SK-N-SH (cell line): ENCODE results near the gene TBC1D16. TPM values are rescaled to one million over a fixed set of nuclear protein-coding genes. Genes with fewer than 3 reads are reported as not detected.

ENCODE experiments used
- CTCF ChIA-PET: fragments of 300-600, 350-600 bp; formaldehyde crosslinking; extraction: SDS; loops from one replicate; lab custom pipeline; 2021; lab: Yijun Ruan, JAX
- POLR2A ChIA-PET: fragments of 350-600 bp; sonication (Branson Sonifier 250); formaldehyde crosslinking; extraction: SDS; loops from one replicate; lab custom pipeline; 2020; ENCODE audit warnings: antibody characterized with exemption, inconsistent platforms; lab: Yijun Ruan, JAX
- DNase-seq: peaks from one replicate; pipeline ENCODE4 v3.0.0; 2012
- H2AFZ ChIP-seq: fragments of 200-600 bp; sonication (generic); 2 replicates; pipeline ENCODE4 v1.8.1; 2016; ENCODE audit warnings: antibody characterized with exemption, mild to moderate bottlenecking, low read depth
- H3F3A ChIP-seq: fragments of 200-600 bp; sonication (generic); replicated peaks from 2 replicates; pipeline ENCODE3; 2016; ENCODE audit warnings: antibody characterized with exemption, mild to moderate bottlenecking; ENCODE audit not compliant: insufficient read depth
- H3K27ac ChIP-seq, 2 experiments: fragments of 200-500 bp in 1 of 2; fragments of 200-600 bp in 1 of 2; sonication (Bioruptor generic) in 1 of 2; sonication (generic), shearing (Covaris generic) in 1 of 2; 2 replicates each; pipeline versions ENCODE4 v1.5.1 to v1.6.1; 2014 to 2016; ENCODE audit warnings: low read depth in 2 of 2, inconsistent platforms in 1 of 2, low read length in 1 of 2, mild to moderate bottlenecking in 1 of 2, mixed read lengths in 1 of 2
- H3K27me3 ChIP-seq: fragments of 200-600 bp; sonication (generic), shearing (Covaris generic); 2 replicates; pipeline ENCODE4 v1.6.1; 2016; ENCODE audit warnings: mixed run types; ENCODE audit not compliant: insufficient read depth
- H3K36me3 ChIP-seq, 2 experiments: fragments of 200-500 bp in 1 of 2; fragments of 200-600 bp in 1 of 2; sonication (Bioruptor generic) in 1 of 2; sonication (generic) in 1 of 2; replicated peaks in 1 of 2; 2 replicates each; pipeline versions ENCODE3 to v1.5.1; 2014 to 2016; ENCODE audit warnings: low read length in 1 of 2, mild to moderate bottlenecking in 1 of 2; ENCODE audit not compliant: insufficient read depth in 2 of 2, control insufficient read depth in 1 of 2
- H3K4me1 ChIP-seq, 2 experiments: fragments of 200-500 bp in 1 of 2; fragments of 200-600 bp in 1 of 2; sonication (Bioruptor generic) in 1 of 2; sonication (generic), shearing (Covaris generic) in 1 of 2; 2 replicates each; pipeline versions ENCODE4 v1.5.1 to v1.6.1; 2014 to 2016; ENCODE audit warnings: low read depth in 1 of 2, low read length in 1 of 2, mixed run types in 1 of 2; ENCODE audit not compliant: insufficient read depth in 2 of 2, control insufficient read depth in 1 of 2
- H3K4me2 ChIP-seq: fragments of 200-600 bp; sonication (generic), shearing (Covaris generic); 2 replicates; pipeline ENCODE4 v1.6.1; 2017; ENCODE audit warnings: mixed run types
- H3K4me3 ChIP-seq, 2 experiments: fragments of 200-500 bp in 1 of 2; fragments of 200-600 bp in 1 of 2; sonication (Bioruptor generic) in 1 of 2; sonication (generic), shearing (Covaris generic) in 1 of 2; 2 replicates each; pipeline versions ENCODE4 v1.5.1 to v1.8.1; 2014 to 2016; ENCODE audit warnings: low read depth in 2 of 2, inconsistent platforms in 1 of 2, low read length in 1 of 2, mild to moderate bottlenecking in 1 of 2, mixed read lengths in 1 of 2, moderate library complexity in 1 of 2
- H3K79me2 ChIP-seq: fragments of 200-600 bp; sonication (generic); 2 replicates; pipeline ENCODE4 v1.8.1; 2017; ENCODE audit warnings: mild to moderate bottlenecking; ENCODE audit not compliant: insufficient read depth
- H3K9ac ChIP-seq: fragments of 200-600 bp; sonication (generic); 2 replicates; pipeline ENCODE4 v1.6.1; 2017; ENCODE audit warnings: mixed run types
- H3K9me2 ChIP-seq: fragments of 200-600 bp; sonication (generic); 2 replicates; pipeline ENCODE4 v1.6.1; 2017; ENCODE audit warnings: mixed run types
- H3K9me3 ChIP-seq: fragments of 200-600 bp; sonication (generic); 2 replicates; pipeline ENCODE4 v1.6.1; 2017; ENCODE audit warnings: mixed run types, mild to moderate bottlenecking, moderate library complexity
- H4K20me1 ChIP-seq: fragments of 200-600 bp; sonication (generic); 2 replicates; pipeline ENCODE4 v1.6.1; 2017; ENCODE audit warnings: mild to moderate bottlenecking, mixed run types; ENCODE audit not compliant: insufficient read depth
- CHD2 ChIP-seq: fragments of 150-350 bp; IDR thresholded peaks from 2 replicates; pipeline ENCODE4 v1.6.1; 2018; ENCODE audit warnings: low read length; ENCODE audit not compliant: partially characterized antibody
- EP300 ChIP-seq, 2 experiments: IDR thresholded peaks; 2 replicates each; pipeline versions ENCODE4 v1.4.0 to v1.6.1; 2012; ENCODE audit warnings: borderline replicate concordance in 1 of 2, low read depth in 1 of 2, low read length in 1 of 2
- FOSL2 ChIP-seq: IDR thresholded peaks from 2 replicates; pipeline ENCODE4 v1.4.0; 2012; ENCODE audit warnings: low read depth, mild to moderate bottlenecking, moderate library complexity, borderline replicate concordance
- FOXJ3 ChIP-seq: sonication (generic); formaldehyde crosslinking; IDR thresholded peaks from 2 replicates; pipeline ENCODE4 v1.5.1; 2020; ENCODE audit warnings: mild to moderate bottlenecking, missing genetic modification reagents
- GABPA ChIP-seq: IDR thresholded peaks from 2 replicates; pipeline ENCODE4 v1.4.0; 2012; ENCODE audit warnings: low read depth, mild to moderate bottlenecking
- GATA2 ChIP-seq: sonication (generic); formaldehyde crosslinking; IDR thresholded peaks from 2 replicates; pipeline ENCODE4 v1.5.0; 2020; ENCODE audit warnings: mild to moderate bottlenecking, missing genetic modification reagents
- JUND ChIP-seq: IDR thresholded peaks from 2 replicates; pipeline ENCODE4 v1.4.0; 2012
- MEF2A ChIP-seq: IDR thresholded peaks from 2 replicates; pipeline ENCODE4 v1.4.0; 2012; ENCODE audit warnings: low read depth, borderline replicate concordance
- NFIC ChIP-seq: IDR thresholded peaks from 2 replicates; pipeline ENCODE4 v1.4.0; 2012; ENCODE audit warnings: borderline replicate concordance
- NRF1 ChIP-seq: IDR thresholded peaks from 2 replicates; pipeline ENCODE4 v1.6.1; 2012; ENCODE audit warnings: low read depth, mild to moderate bottlenecking, low read length
- PBX3 ChIP-seq: IDR thresholded peaks from 2 replicates; pipeline ENCODE4; 2012
- POLR2AphosphoS5 ChIP-seq: IDR thresholded peaks from 2 replicates; pipeline ENCODE4 v1.6.1; 2012; ENCODE audit warnings: low read depth, low read length
- RAD21 ChIP-seq: IDR thresholded peaks from 2 replicates; pipeline ENCODE4 v1.6.1; 2012; ENCODE audit warnings: mild to moderate bottlenecking, low read length
- RCOR1 ChIP-seq: fragments of 150-350 bp; IDR thresholded peaks from 2 replicates; pipeline ENCODE4 v1.6.1; 2017; ENCODE audit warnings: antibody characterized with exemption, low read length
- REST ChIP-seq: IDR thresholded peaks from 2 replicates; pipeline ENCODE4 v1.6.1; 2012; ENCODE audit warnings: mild to moderate bottlenecking, low read depth, low read length, moderate library complexity
- TAF1 ChIP-seq: IDR thresholded peaks from 2 replicates; pipeline ENCODE4 v1.6.1; 2012; ENCODE audit warnings: low read depth, mild to moderate bottlenecking, low read length, moderate library complexity, borderline replicate concordance
- TEAD4 ChIP-seq: IDR thresholded peaks from 2 replicates; pipeline ENCODE4 v1.4.0; 2012; ENCODE audit warnings: mild to moderate bottlenecking, borderline replicate concordance; ENCODE audit not compliant: insufficient read depth
- YY1 ChIP-seq: IDR thresholded peaks from 2 replicates; pipeline ENCODE4 v1.4.0; 2012; ENCODE audit warnings: low read depth, mild to moderate bottlenecking
- ZBTB33 ChIP-seq: IDR thresholded peaks from 2 replicates; pipeline ENCODE4 v1.4.0; 2012; ENCODE audit warnings: low read depth, borderline replicate concordance
- WGBS: methylation state at CpG from one replicate; pipeline ENCODE4 v1.1.6; 2017; ENCODE audit warnings: low lambda C conversion rate; 5-methylcytosine and 5-hydroxymethylcytosine counted together
- polyA plus RNA-seq, 3 experiments: library from polyadenylated mRNA; depleted of rRNA; stranded (reverse); fragments of >200 nt; gene quantifications; 2 replicates each; pipeline ENCODE4 v1.2.3, GENCODE V29; 2012

Gene TBC1D16
- polyA plus RNA-seq, 1 of the 3 experiments (the other 2 are of a cell fraction) = 14.5 TPM

GRCh38 chr17:79922798-79923197 lies 112.9 kb downstream of the TBC1D16 start (continued):
- TF ChIP-seq RCOR1 = no peak
- no peak for TF ChIP-seq FOXJ3 (CRISPR knock-in tag)
- no peak for TF ChIP-seq CHD2

- TF ChIP-seq TAF1 (no peak), REST (no peak), FOSL2 (no peak)
- Histone ChIP-seq H3K9me3 (no peaks in the 10 kb centered on the region), H2AFZ (no peak overlapping the region), H3K36me3 (no peaks in the 10 kb centered on the region), H3K9ac (no peak overlapping the region), H3K9me2 (no peaks in the 10 kb centered on the region), H3K27ac (no peak overlapping the region), H3K4me3 (no peak overlapping the region), H3K27me3 (no peaks in the 10 kb centered on the region), H3K79me2 (no peaks in the 10 kb centered on the region), H3K4me1 (peaks cover 9 to 27% of the 10 kb centered on the region in 2 experiments; a peak in 2 of 4 replicates), H3F3A (no peaks in the 10 kb centered on the region), H4K20me1 (no peaks in the 10 kb centered on the region), H3K4me2 (no peak overlapping the region)
- DNase-seq = no peak
- POLR2A ChIA-PET = no interaction called here
- WGBS = 80% methylated on average over 18 of the region's 18 CpGs
- CTCF ChIA-PET = interaction anchor here (0.6 to 14.1 kb wide), 4 partner anchors 25 to 846 kb away, joined by 3 to 182 read pairs (median 4); partner anchors contain the start of gene CBX4
Measured at GRCh38 chr17:79922116-79922601, 113.5 kb downstream of the TBC1D16 start.

GRCh38 chr17:79921411-79922115 lies 114.1 kb downstream of the TBC1D16 start:
- no peaks in the 10 kb centered on the region for H3K27me3 ChIP-seq
- H3K4me1 ChIP-seq = peaks cover 9 to 27% of the 10 kb centered on the region in 2 experiments; a peak in 2 of 4 replicates
- 82% methylated on average over 24 of the region's 28 CpGs for WGBS
- no peaks in the 10 kb centered on the region for H3F3A ChIP-seq
- ChIA-PET CTCF (interaction anchor here (0.6 to 14.1 kb wide), 6 partner anchors 9 to 847 kb away, joined by 3 to 182 read pairs (median 4); partner anchors contain the start of gene CBX4), POLR2A (no interaction called here)
- H3K79me2 ChIP-seq = no peaks in the 10 kb centered on the region
- H3K9me3 ChIP-seq = no peaks in the 10 kb centered on the region
- H3K4me2 ChIP-seq = no peak overlapping the region
- H3K9me2 ChIP-seq = no peaks in the 10 kb centered on the region
- H3K4me3 ChIP-seq = no peak overlapping the region
- H3K27ac ChIP-seq = no peak overlapping the region
- no peaks in the 10 kb centered on the region for H4K20me1 ChIP-seq
- DNase-seq = no peak
- no peaks in the 10 kb centered on the region for H3K36me3 ChIP-seq
- H3K9ac ChIP-seq = no peak overlapping the region
- no peak overlapping the region for H2AFZ ChIP-seq
- TF ChIP-seq GABPA (no peak), YY1 (no peak), EP300 (IDR thresholded peaks at IDR 0.05; ENCODE audit: borderline replicate concordance in 1 of 2, low read depth in 1 of 2, low read length in 1 of 2) (no peak), POLR2AphosphoS5 (no peak), NFIC (no peak), GATA2 (CRISPR knock-in tag) (no peak), ZBTB33 (no peak), CHD2 (no peak), TEAD4 (no peak), JUND (no peak), RAD21 (no peak), TAF1 (no peak), PBX3 (no peak), MEF2A (no peak), NRF1 (no peak)
